ENCODE data around the gene TAOK2. TPM values are rescaled to one million over a fixed set of nuclear protein-coding genes. Genes with fewer than 3 reads are reported as not detected.

The TAOK2 gene
- total and polyA plus RNA-seq, 2 of the 13 experiments (the other 11 are each of a cell fraction or from before 2014, with no cell fraction given), result 17.4 to 43.2 TPM

DNA sequence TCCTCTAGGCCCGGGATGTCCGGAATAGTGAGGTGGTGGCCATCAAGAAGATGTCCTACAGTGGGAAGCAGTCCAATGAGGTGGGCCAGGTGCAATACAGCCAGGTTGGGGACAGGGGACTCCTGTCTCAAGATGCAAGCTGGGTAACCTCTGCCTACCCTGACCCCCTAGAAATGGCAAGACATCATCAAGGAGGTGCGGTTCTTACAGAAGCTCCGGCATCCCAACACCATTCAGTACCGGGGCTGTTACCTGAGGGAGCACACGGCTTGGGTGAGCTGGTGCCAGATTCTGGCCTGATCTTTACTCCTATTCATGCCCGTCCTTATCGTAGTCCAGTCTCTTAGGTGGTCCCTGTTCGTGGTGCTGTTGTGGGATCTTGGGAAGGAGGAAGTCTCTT lies 4.4 kb downstream of the TAOK2 start:
- in situ Hi-C loops (cut with HindIII; ENCODE audit: extremely low pct_ligation_motif_present, low pct_unique_long_range_greater_than_20kb), result no loop called here
- WGBS (ENCODE audit: low lambda C conversion rate), result 94% methylated on average over 9 of the region's 9 CpGs
- peaks cover 23% of the 10 kb centered on the region for H4K20me1 ChIP-seq (ENCODE audit: insufficient read depth, low read length)
- H3K4me3 ChIP-seq (replicated peaks in 1 of 3; ENCODE audit: insufficient read depth in 1 of 3, low read depth in 2 of 3, low read length in 3 of 3), result no peak overlapping the region
- H3K4me2 ChIP-seq (ENCODE audit: low read depth, low read length), result no peak overlapping the region
- no TSS peak for BruUV-seq (replicated peaks)
- H3K27me3 ChIP-seq (ENCODE audit: control insufficient read depth in 1 of 2, insufficient read depth in 2 of 2, low read length in 2 of 2), result no peaks in the 10 kb centered on the region; a peak in 1 of 5 replicates
- peaks cover 38% of the 10 kb centered on the region for H3K79me2 ChIP-seq (ENCODE audit: insufficient read depth, low read length)
- peaks cover 27% of the 10 kb centered on the region for H3K4me1 ChIP-seq (ENCODE audit: insufficient read depth, low read length)
- ChIA-PET POLR2A (interaction anchor here (0.6 to 1.5 kb wide), 2 partner anchors 87 to 152 kb away, joined by 3 read pairs; partner anchors contain the start of gene ALDOA), CTCF (ENCODE audit: low intra/inter-chr PET ratio, low total read pairs) (no interaction called here)
- TF ChIP-seq ZNF34 (CRISPR knock-in tag; IDR thresholded peaks at IDR 0.05; ENCODE audit: borderline replicate concordance), result no peak
- TF ChIP-seq HHEX (CRISPR knock-in tag; IDR thresholded peaks at IDR 0.05), result no peak
- TF ChIP-seq NPAS2 (CRISPR knock-in tag; IDR thresholded peaks at IDR 0.05; ENCODE audit: borderline replicate concordance), result no peak
- TF ChIP-seq, protein P1, sequence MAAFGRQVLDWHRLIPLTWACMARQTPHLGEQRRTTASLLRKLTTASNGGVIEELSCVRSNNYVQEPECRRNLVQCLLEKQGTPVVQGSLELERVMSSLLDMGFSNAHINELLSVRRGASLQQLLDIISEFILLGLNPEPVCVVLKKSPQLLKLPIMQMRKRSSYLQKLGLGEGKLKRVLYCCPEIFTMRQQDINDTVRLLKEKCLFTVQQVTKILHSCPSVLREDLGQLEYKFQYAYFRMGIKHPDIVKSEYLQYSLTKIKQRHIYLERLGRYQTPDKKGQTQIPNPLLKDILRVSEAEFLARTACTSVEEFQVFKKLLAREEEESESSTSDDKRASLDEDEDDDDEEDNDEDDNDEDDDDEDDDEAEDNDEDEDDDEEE (CRISPR knock-in tag; IDR thresholded peaks at IDR 0.05), result no peak
- intact Hi-C loops (cut with micrococcal nuclease; ENCODE audit: unreplicated experiment), result no loop called here
- ATAC-seq (no peak), DNase-seq (ENCODE audit: low spot score) (no peak), FAIRE-seq (no peak)
- no peak overlapping the region for H2AFZ ChIP-seq (ENCODE audit: low read length)
- H3K36me3 ChIP-seq (replicated peaks in 1 of 2; ENCODE audit: control insufficient read depth in 1 of 2, insufficient read depth in 2 of 2, low read length in 2 of 2), result peaks cover 42 to 65% of the 10 kb centered on the region in 2 experiments
- H3K9me3 ChIP-seq (ENCODE audit: low read length), result no peaks in the 10 kb centered on the region
- no peak overlapping the region for H3K9ac ChIP-seq (ENCODE audit: insufficient read depth, low read depth, low read length)
- no peak overlapping the region for H3K27ac ChIP-seq (ENCODE audit: extremely low read length, insufficient read depth, low read length)

GRCh38 chr16:29978564-29979270 lies 5.0 kb downstream of the TAOK2 start:
- DNase-seq (ENCODE audit: low spot score) (no peak), ATAC-seq (no peak), FAIRE-seq (no peak)
- Histone ChIP-seq H3K36me3 (replicated peaks in 1 of 2; ENCODE audit: control insufficient read depth in 1 of 2, insufficient read depth in 2 of 2, low read length in 2 of 2) (peaks cover 48 to 71% of the 10 kb centered on the region in 2 experiments), H3K9me3 (ENCODE audit: low read length) (no peaks in the 10 kb centered on the region), H3K4me1 (ENCODE audit: insufficient read depth, low read length) (peaks cover 24% of the 10 kb centered on the region), H3K9ac (ENCODE audit: insufficient read depth, low read depth, low read length) (no peak overlapping the region), H3K4me2 (ENCODE audit: low read depth, low read length) (no peak overlapping the region), H3K79me2 (ENCODE audit: insufficient read depth, low read length) (peaks cover 38% of the 10 kb centered on the region), H3K4me3 (replicated peaks in 1 of 3; ENCODE audit: insufficient read depth in 1 of 3, low read depth in 2 of 3, low read length in 3 of 3) (no peak overlapping the region), H2AFZ (ENCODE audit: low read length) (no peak overlapping the region), H4K20me1 (ENCODE audit: insufficient read depth, low read length) (peaks cover 23% of the 10 kb centered on the region), H3K27me3 (ENCODE audit: control insufficient read depth in 1 of 2, insufficient read depth in 2 of 2, low read length in 2 of 2) (no peaks in the 10 kb centered on the region; a peak in 1 of 5 replicates), H3K27ac (ENCODE audit: extremely low read length, insufficient read depth, low read length) (no peak overlapping the region)
- CTCF ChIA-PET (ENCODE audit: low intra/inter-chr PET ratio, low total read pairs), result no interaction called here
- TF ChIP-seq AKAP8 (CRISPR knock-in tag; IDR thresholded peaks at IDR 0.05) (0 out of 2 replicates have a peak, but pooled peaks have one; percentile 30), HOXA9 (CRISPR knock-in tag; IDR thresholded peaks at IDR 0.05; ENCODE audit: borderline replicate concordance) (no peak), SAFB2 (CRISPR knock-in tag; IDR thresholded peaks at IDR 0.05; ENCODE audit: borderline replicate concordance, low read depth) (0 out of 2 replicates have a peak, but pooled peaks have one; percentile 24), ZNF883 (CRISPR knock-in tag; IDR thresholded peaks at IDR 0.05; ENCODE audit: not compliant biosample characterization) (no peak), MZF1 (CRISPR knock-in tag; IDR thresholded peaks at IDR 0.05; ENCODE audit: borderline replicate concordance) (no peak)
- in situ Hi-C loops (cut with HindIII; ENCODE audit: extremely low pct_ligation_motif_present, low pct_unique_long_range_greater_than_20kb) (no loop called here), intact Hi-C loops (cut with micrococcal nuclease; ENCODE audit: unreplicated experiment) (no loop called here)
- 98% methylated on average over 9 of the region's 9 CpGs for WGBS (ENCODE audit: low lambda C conversion rate)
- no TSS peak for BruUV-seq (replicated peaks)
- POLR2A ChIA-PET, result interaction anchor here (0.6 to 1.5 kb wide), 2 partner anchors 87 to 152 kb away, joined by 3 read pairs; partner anchors contain the start of gene ALDOA

Data from HepG2 (cell line).